Stomach (tissue), 9 donors: Measurements from ENCODE around the gene COLEC12. TPM values are rescaled to one million over a fixed set of nuclear protein-coding genes. Genes with fewer than 3 reads are reported as not detected.

Source experiments
- DNase-seq, 2 donors: peaks; one replicate each; pipeline versions ENCODE4 v3.0.0 to v3.0.0-alpha.2; 2013 to 2019
- H3K27ac ChIP-seq, 5 donors: fragments of 200-600 bp in 4 of 5; sonication (generic) in 4 of 5; one replicate each; pipeline ENCODE4 v1.5.1; 2013 to 2019; ENCODE audit warnings: mild to moderate bottlenecking in 1 of 5, moderate library complexity in 1 of 5
- H3K27me3 ChIP-seq, 3 donors: fragments of 200-600 bp; sonication (generic); one replicate each; pipeline ENCODE4 v1.5.1; 2017 to 2019; ENCODE audit warnings: mixed run types in 1 of 3
- H3K36me3 ChIP-seq, 4 donors: fragments of 200-600 bp; sonication (generic); 1 replicate in 3 of 4; 2 replicates in 1 of 4; pipeline ENCODE4 v1.5.1; 2016 to 2019
- H3K4me1 ChIP-seq, 4 donors: fragments of 200-600 bp; sonication (generic); one replicate each; pipeline ENCODE4 v1.5.1; 2016 to 2019
- H3K4me3 ChIP-seq, 4 donors: fragments of 200-600 bp; sonication (generic) in 3 of 4; one replicate each; pipeline ENCODE4 v1.5.1; 2016 to 2019; ENCODE audit warnings: mild to moderate bottlenecking in 1 of 4
- H3K9me3 ChIP-seq, 4 donors: fragments of 200-600 bp; sonication (generic); one replicate each; pipeline ENCODE4 v1.5.1; 2016 to 2019
- EP300 ChIP-seq: sonication (generic); formaldehyde crosslinking; IDR thresholded peaks from one replicate; pipeline ENCODE4 v1.6.1; 2017; ENCODE audit warnings: antibody characterized with exemption
- POLR2A ChIP-seq, 4 donors: fragments of 450-650 bp; IDR thresholded peaks; one replicate each; pipeline ENCODE4 v1.6.1; 2016; ENCODE audit warnings: antibody characterized with exemption in 4 of 4, control low read depth in 2 of 4, mild to moderate bottlenecking in 1 of 4, moderate library complexity in 1 of 4
- POLR2AphosphoS5 ChIP-seq, 3 donors: sonication (generic); formaldehyde crosslinking; IDR thresholded peaks; one replicate each; pipeline ENCODE4 v1.6.1; 2016; ENCODE audit warnings: antibody characterized with exemption in 3 of 3
- WGBS, 5 donors: extraction: QIAGEN DNeasy Blood & Tissue Kit in 3 of 5; methylation state at CpG; one replicate each; pipeline versions ENCODE4 v1.1.5 to v1.1.7; 2013 to 2018; 5-methylcytosine and 5-hydroxymethylcytosine counted together
- intact Hi-C: fragments of 100-400 bp; cut with DNase I; formaldehyde crosslinking; loops from one replicate; pipeline ENCODE4 v1.15.1; 2023; ENCODE audit warnings: low total_unique reads
- polyA plus RNA-seq, 3 donors: library from polyadenylated mRNA; stranded (reverse); fragments of 200-250 nt; gene quantifications; one replicate each; pipeline ENCODE4 v1.2.3, GENCODE V29; 2013
- total RNA-seq, 5 donors: library from RNA; depleted of rRNA; stranded (reverse); fragments of >200 nt; gene quantifications; one replicate each; pipeline versions ENCODE4 v1.1.0 to v1.2.3, GENCODE V29; 2014 to 2016
- TF ChIP-seq, protein P1 (sequence below), 7 experiments: fragments of 450-650 bp in 4 of 7; fragments of 200-600 bp in 3 of 7; sonication (generic) in 3 of 7; IDR thresholded peaks; one replicate each; pipeline ENCODE4 v1.5.1; 2016 to 2019; ENCODE audit warnings: antibody characterized with exemption in 7 of 7, control low read depth in 2 of 7, mild to moderate bottlenecking in 1 of 7
- donor health status: healthy with polysubstance abuse.
- donor health status: Bipolar disorder and iron deficiency.
- donor health status: healthy.

Gene COLEC12
- total and polyA plus RNA-seq, 8 donors: 1.7 to 37.5 (median 5.6) TPM

DNA sequence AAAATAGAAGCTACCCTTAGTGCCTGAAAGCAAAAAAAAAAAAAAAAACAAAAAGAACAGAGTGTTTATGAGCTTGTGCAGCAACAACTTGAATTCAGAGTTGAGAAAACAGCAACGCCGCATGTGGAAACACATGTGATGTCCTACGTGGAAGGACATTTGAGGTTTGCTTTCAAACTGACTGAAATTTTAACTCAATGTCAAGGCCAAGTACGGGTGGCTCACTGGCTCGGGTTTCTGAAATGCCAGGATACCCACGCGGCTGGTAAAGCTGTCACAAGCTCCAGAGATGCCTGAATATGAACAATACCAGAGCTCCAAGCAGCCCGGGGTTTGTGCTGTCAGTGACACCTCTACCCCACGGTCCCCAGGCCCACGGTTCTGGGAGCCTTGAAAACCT is 160.5 kb downstream of the COLEC12 start:
- Histone ChIP-seq H3K4me1 (no peaks in the 10 kb centered on the region), H3K9me3 (no peaks in the 10 kb centered on the region), H3K27me3 (no peaks in the 10 kb centered on the region), H3K4me3 (no peak overlapping the region), H3K36me3 (no peaks in the 10 kb centered on the region), H3K27ac (no peak overlapping the region)
- TF ChIP-seq EP300: no peak
- TF ChIP-seq, protein P1, sequence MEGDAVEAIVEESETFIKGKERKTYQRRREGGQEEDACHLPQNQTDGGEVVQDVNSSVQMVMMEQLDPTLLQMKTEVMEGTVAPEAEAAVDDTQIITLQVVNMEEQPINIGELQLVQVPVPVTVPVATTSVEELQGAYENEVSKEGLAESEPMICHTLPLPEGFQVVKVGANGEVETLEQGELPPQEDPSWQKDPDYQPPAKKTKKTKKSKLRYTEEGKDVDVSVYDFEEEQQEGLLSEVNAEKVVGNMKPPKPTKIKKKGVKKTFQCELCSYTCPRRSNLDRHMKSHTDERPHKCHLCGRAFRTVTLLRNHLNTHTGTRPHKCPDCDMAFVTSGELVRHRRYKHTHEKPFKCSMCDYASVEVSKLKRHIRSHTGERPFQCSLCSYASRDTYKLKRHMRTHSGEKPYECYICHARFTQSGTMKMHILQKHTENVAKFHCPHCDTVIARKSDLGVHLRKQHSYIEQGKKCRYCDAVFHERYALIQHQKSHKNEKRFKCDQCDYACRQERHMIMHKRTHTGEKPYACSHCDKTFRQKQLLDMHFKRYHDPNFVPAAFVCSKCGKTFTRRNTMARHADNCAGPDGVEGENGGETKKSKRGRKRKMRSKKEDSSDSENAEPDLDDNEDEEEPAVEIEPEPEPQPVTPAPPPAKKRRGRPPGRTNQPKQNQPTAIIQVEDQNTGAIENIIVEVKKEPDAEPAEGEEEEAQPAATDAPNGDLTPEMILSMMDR (IDR thresholded peaks at IDR 0.05): no peak
- TF ChIP-seq POLR2AphosphoS5 (IDR thresholded peaks at IDR 0.05): no peak
- TF ChIP-seq POLR2A (IDR thresholded peaks at IDR 0.05): no peak
- no peak for DNase-seq
- WGBS, 5 donors: 77 to 92% (median 86%) methylated on average over 9 to 10 of the region's 10 CpGs
- intact Hi-C loops: no loop called here

DNA sequence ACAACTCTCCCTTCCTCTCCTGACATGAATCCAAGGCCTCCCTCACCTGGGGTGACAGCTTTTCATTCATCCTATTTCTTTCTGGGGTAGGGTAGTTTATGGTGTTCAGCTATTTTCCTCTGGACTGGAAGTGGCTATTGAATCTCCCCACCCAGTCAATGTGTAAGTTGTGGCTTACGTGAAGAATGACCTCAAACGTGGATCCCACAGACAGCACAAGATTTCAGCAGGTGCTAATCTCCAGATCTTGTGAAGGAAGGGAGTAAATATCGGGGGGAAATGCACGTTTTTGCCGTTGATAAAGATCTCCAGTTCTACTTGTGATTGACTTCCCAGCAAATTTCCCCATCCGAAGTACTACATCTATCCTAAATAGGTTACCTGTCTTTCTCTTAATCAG is 161.3 kb downstream of the COLEC12 start:
- Histone ChIP-seq H3K9me3 (no peaks in the 10 kb centered on the region), H3K4me1 (no peaks in the 10 kb centered on the region), H3K36me3 (no peaks in the 10 kb centered on the region), H3K27me3 (no peaks in the 10 kb centered on the region), H3K27ac (no peak overlapping the region), H3K4me3 (no peak overlapping the region)
- 81 to 89% (median 83%) methylated on average over 6 of the region's 6 CpGs for WGBS, 5 donors
- intact Hi-C loops: no loop called here
- TF ChIP-seq POLR2AphosphoS5 (IDR thresholded peaks at IDR 0.05) (no peak), POLR2A (IDR thresholded peaks at IDR 0.05) (no peak), EP300 (no peak)
- TF ChIP-seq, protein P1 (IDR thresholded peaks at IDR 0.05): no peak
- no peak for DNase-seq

DNA sequence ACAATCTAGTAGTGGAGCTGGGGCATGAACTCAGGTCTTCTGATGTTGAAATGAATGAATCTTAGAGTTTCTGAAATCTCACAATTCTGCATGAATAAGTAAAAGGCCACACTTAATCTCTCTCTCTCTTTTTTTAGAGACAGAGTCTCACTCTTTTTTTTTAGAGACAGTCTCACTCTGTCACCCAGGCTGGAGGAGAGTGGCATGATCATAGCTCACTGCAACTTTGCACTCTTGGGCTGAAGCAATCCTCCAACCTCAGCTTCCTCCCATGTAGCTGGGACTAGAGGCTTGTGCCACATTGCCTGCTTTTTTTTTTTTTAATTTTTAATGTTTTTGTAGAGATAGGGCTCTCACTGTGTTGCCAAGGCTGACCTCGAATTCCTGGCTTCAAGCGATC is 163.8 kb downstream of the COLEC12 start:
- intact Hi-C loops: no loop called here
- H3K4me1 ChIP-seq: peaks cover 0 to 16% (median 9%) of the 10 kb centered on the region in 4 donors
- H3K4me3 ChIP-seq: no peak overlapping the region
- no peak for DNase-seq
- 77 to 95% (median 81%) methylated on average over 2 of the region's 2 CpGs for WGBS, 5 donors
- H3K27me3 ChIP-seq: no peaks in the 10 kb centered on the region
- no peak overlapping the region for H3K27ac ChIP-seq
- no peak for TF ChIP-seq EP300
- no peak for TF ChIP-seq POLR2A (IDR thresholded peaks at IDR 0.05)
- TF ChIP-seq POLR2AphosphoS5 (IDR thresholded peaks at IDR 0.05): no peak
- no peaks in the 10 kb centered on the region for H3K9me3 ChIP-seq
- H3K36me3 ChIP-seq: no peaks in the 10 kb centered on the region

DNA sequence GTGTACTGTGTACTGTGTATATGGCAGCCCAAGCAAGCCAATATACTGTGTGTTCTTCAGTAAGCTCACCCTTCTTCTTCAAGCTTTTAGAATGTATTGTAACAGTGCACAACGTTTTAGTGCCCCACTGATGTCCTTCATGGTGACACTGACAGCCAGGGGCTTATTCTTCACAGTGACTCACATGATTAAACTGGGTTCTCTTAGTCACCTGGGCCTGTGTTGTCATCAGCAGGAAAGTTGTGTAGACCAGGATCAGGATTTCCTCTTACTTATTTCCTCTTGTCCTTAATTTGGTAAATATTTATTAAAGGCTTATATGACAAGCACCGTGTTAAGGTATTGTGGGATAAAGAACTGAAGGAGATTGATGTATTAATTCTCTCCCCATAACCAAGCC is 164.8 kb downstream of the COLEC12 start:
- intact Hi-C loops: no loop called here
- Histone ChIP-seq H3K4me3 (no peak overlapping the region), H3K9me3 (no peaks in the 10 kb centered on the region), H3K4me1 (peaks cover 0 to 22% (median 10%) of the 10 kb centered on the region in 4 donors), H3K27ac (no peak overlapping the region), H3K27me3 (no peaks in the 10 kb centered on the region), H3K36me3 (no peaks in the 10 kb centered on the region)
- DNase-seq: no peak
- WGBS, 5 donors: 30 to 58% (median 34%) methylated on average over 2 of the region's 2 CpGs
- no peak for TF ChIP-seq EP300
- no peak for TF ChIP-seq POLR2AphosphoS5 (IDR thresholded peaks at IDR 0.05)
- TF ChIP-seq, protein P1 (IDR thresholded peaks at IDR 0.05): no peak
- no peak for TF ChIP-seq POLR2A (IDR thresholded peaks at IDR 0.05)

DNA sequence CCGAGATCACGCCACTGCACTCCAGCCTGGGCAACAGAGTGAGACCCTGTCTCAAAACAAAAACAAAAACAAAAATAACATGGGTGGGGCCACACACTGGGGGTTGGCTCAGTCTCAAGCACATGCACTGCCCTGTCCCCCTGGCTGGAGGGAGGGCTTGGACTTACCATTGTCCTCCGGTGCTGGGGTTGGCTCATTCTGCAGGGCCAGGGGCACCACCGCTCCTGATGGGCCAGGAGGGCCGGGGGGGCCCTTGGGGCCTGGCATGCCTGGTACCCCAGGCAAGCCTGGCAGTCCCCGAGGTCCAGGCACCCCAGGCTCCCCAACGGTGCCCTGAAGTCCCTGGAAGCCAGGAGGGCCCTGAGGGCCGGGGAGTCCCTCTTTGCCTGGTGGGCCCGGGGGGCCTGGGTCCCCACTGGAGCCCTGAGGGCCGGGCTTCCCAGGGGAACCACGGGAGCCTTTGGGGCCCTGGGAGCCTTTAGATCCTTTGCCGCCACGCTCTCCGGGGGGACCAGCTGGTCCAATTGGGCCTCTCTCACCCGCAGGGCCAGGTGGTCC is 165.8 kb downstream of the COLEC12 start:
- Histone ChIP-seq H3K4me1 (peaks cover 0 to 22% (median 10%) of the 10 kb centered on the region in 4 donors), H3K27ac (no peak overlapping the region), H3K36me3 (no peaks in the 10 kb centered on the region), H3K4me3 (no peak overlapping the region), H3K9me3 (no peaks in the 10 kb centered on the region), H3K27me3 (no peaks in the 10 kb centered on the region)
- DNase-seq: no peak
- 91 to 97% (median 96%) methylated on average over 8 to 15 of the region's 15 CpGs for WGBS, 5 donors
- intact Hi-C loops: no loop called here
- TF ChIP-seq POLR2A (IDR thresholded peaks at IDR 0.05) (no peak), EP300 (no peak), POLR2AphosphoS5 (IDR thresholded peaks at IDR 0.05) (no peak)
- TF ChIP-seq, protein P1 (IDR thresholded peaks at IDR 0.05): no peak
